ENCODE measurements around the gene KITLG. TPM values are rescaled to one million over a fixed set of nuclear protein-coding genes. Genes with fewer than 3 reads are reported as not detected.

Gene KITLG
- total RNA-seq, 1 experiment from 2014 or later: 570 TPM

GRCh38 chr12:88590851-88591250, 10.6 kb upstream of the KITLG start:
- ChIA-PET POLR2A (no interaction called here), RAD21 (ENCODE audit: low non-redundant PET in 1 of 2, low total read pairs in 2 of 2, uncharacterized antibody in 2 of 2, unreplicated experiment in 2 of 2) (no interaction called here), CTCF (no interaction called here)
- H3K9me2 ChIP-seq (ENCODE audit: insufficient read depth): no peaks in the 10 kb centered on the region
- no peak overlapping the region for H3K9ac ChIP-seq (ENCODE audit: low read length)
- H3K27me3 ChIP-seq (ENCODE audit: insufficient read depth, low read length): no peaks in the 10 kb centered on the region
- no peak for ATAC-seq
- no TSS peak for BruUV-seq (replicated peaks)
- no peaks in the 10 kb centered on the region for H4K20me1 ChIP-seq (ENCODE audit: insufficient read depth)
- no peaks in the 10 kb centered on the region for H3K79me2 ChIP-seq (ENCODE audit: insufficient read depth, low read length)
- TF ChIP-seq EZH2 (IDR thresholded peaks at IDR 0.05) (no peak), ELF1 (IDR thresholded peaks at IDR 0.05; ENCODE audit: borderline replicate concordance, low read depth) (no peak), MAX (IDR thresholded peaks at IDR 0.05) (no peak)
- no peak overlapping the region for H3K4me3 ChIP-seq (replicated peaks in 1 of 2; ENCODE audit: low read depth in 1 of 2, low read length in 2 of 2)
- no peaks in the 10 kb centered on the region; a peak in 1 of 4 replicates for H3K9me3 ChIP-seq (ENCODE audit: control insufficient read depth in 1 of 2, insufficient read depth in 1 of 2, low read depth in 1 of 2, low read length in 2 of 2)
- H3K4me2 ChIP-seq (ENCODE audit: low read length): no peak overlapping the region
- H3K27ac ChIP-seq (ENCODE audit: low read depth, low read length): no peak overlapping the region
- DNase-seq (ENCODE audit: low read depth, low spot score): no peak
- intact Hi-C loops (cut with micrococcal nuclease): no loop called here
- no peak overlapping the region for H2AFZ ChIP-seq (ENCODE audit: low read depth, low read length, poor library complexity, severe bottlenecking)
- H3K36me3 ChIP-seq (ENCODE audit: control insufficient read depth in 1 of 2, insufficient read depth in 2 of 2, low read length in 2 of 2): 0 out of 4 replicates have a peak, but pooled peaks cover 0 to 5% of the 10 kb centered on the region in 2 experiments
- H3K4me1 ChIP-seq (ENCODE audit: control insufficient read depth in 1 of 2, insufficient read depth in 2 of 2, low read length in 2 of 2): no peaks in the 10 kb centered on the region

GRCh38 chr12:88585077-88585476, 4.8 kb upstream of the KITLG start:
- no peak for DNase-seq (ENCODE audit: low read depth, low spot score)
- ChIA-PET POLR2A (no interaction called here), RAD21 (ENCODE audit: low non-redundant PET in 1 of 2, low total read pairs in 2 of 2, uncharacterized antibody in 2 of 2, unreplicated experiment in 2 of 2) (no interaction called here), CTCF (no interaction called here)
- Histone ChIP-seq H3K9me2 (ENCODE audit: insufficient read depth) (no peaks in the 10 kb centered on the region), H3K27me3 (ENCODE audit: insufficient read depth, low read length) (no peaks in the 10 kb centered on the region), H3K4me2 (ENCODE audit: low read length) (no peak overlapping the region), H3K36me3 (ENCODE audit: control insufficient read depth in 1 of 2, insufficient read depth in 2 of 2, low read length in 2 of 2) (peaks cover 0 to 8% of the 10 kb centered on the region in 2 experiments; a peak in 1 of 4 replicates), H3K4me1 (ENCODE audit: control insufficient read depth in 1 of 2, insufficient read depth in 2 of 2, low read length in 2 of 2) (peaks cover 8 to 23% of the 10 kb centered on the region in 2 experiments), H3K4me3 (replicated peaks in 1 of 2; ENCODE audit: low read depth in 1 of 2, low read length in 2 of 2) (no peak overlapping the region), H3K9ac (ENCODE audit: low read length) (no peak overlapping the region), H3K79me2 (ENCODE audit: insufficient read depth, low read length) (peaks cover 35% of the 10 kb centered on the region), H3K27ac (ENCODE audit: low read depth, low read length) (no peak overlapping the region), H3K9me3 (ENCODE audit: control insufficient read depth in 1 of 2, insufficient read depth in 1 of 2, low read depth in 1 of 2, low read length in 2 of 2) (no peaks in the 10 kb centered on the region; a peak in 1 of 4 replicates), H2AFZ (ENCODE audit: low read depth, low read length, poor library complexity, severe bottlenecking) (no peak overlapping the region), H4K20me1 (ENCODE audit: insufficient read depth) (no peaks in the 10 kb centered on the region)
- no peak for ATAC-seq
- intact Hi-C loops (cut with micrococcal nuclease): no loop called here
- no peak for TF ChIP-seq MAX (IDR thresholded peaks at IDR 0.05)
- no peak for TF ChIP-seq JUND (IDR thresholded peaks at IDR 0.05)
- TF ChIP-seq YY1 (IDR thresholded peaks at IDR 0.05; ENCODE audit: extremely low read depth, insufficient replicate concordance, low read depth, low read length): no peak
- no peak for TF ChIP-seq POLR2AphosphoS5 (IDR thresholded peaks at IDR 0.05; ENCODE audit: low read depth, low read length)
- TF ChIP-seq CEBPB (IDR thresholded peaks at IDR 0.05; ENCODE audit: low read depth): no peak
- TF ChIP-seq ZNF274 (IDR thresholded peaks at IDR 0.05; ENCODE audit: low read depth, low read length): no peak
- no TSS peak for BruUV-seq (replicated peaks)

Measured in HCT116 (cell line).